WERI-Rb-1 (cell line): ENCODE data around the gene SYNE4.
"Not testable (repeated sequence)": the region's sequence is repeated elsewhere in the genome, so short reads cannot be mapped to it uniquely, and the experiment has no call there.

Source experiments
- DNase-seq: peaks from one replicate; pipeline ENCODE4 v3.0.0-alpha.2; 2020
- H3K27ac ChIP-seq: fragments of 250-450 bp; sonication (Bioruptor Pico); 2 replicates; pipeline ENCODE4 v1.5.1; 2020; ENCODE audit warnings: mild to moderate bottlenecking, moderate library complexity
- H3K27me3 ChIP-seq: fragments of 250-450 bp; sonication (Bioruptor Pico); 2 replicates; pipeline ENCODE4 v1.5.1; 2021; ENCODE audit warnings: mild to moderate bottlenecking, low read depth, moderate library complexity; ENCODE audit not compliant: insufficient read depth, severe bottlenecking
- H3K36me3 ChIP-seq: fragments of 250-450 bp; sonication (Bioruptor Pico); 2 replicates; pipeline ENCODE4 v1.5.1; 2020; ENCODE audit warnings: mild to moderate bottlenecking, moderate library complexity
- H3K4me3 ChIP-seq: 2 replicates; pipeline ENCODE4 v1.5.1; 2011; ENCODE audit warnings: low read depth, mild to moderate bottlenecking, control low read depth, low read length
- H3K9me3 ChIP-seq: fragments of 250-450 bp; sonication (Bioruptor Pico); 2 replicates; pipeline ENCODE4 v1.5.1; 2021; ENCODE audit warnings: mild to moderate bottlenecking, moderate library complexity; ENCODE audit not compliant: severe bottlenecking
- CTCF ChIP-seq: IDR thresholded peaks from 2 replicates; pipeline ENCODE4 v1.5.1; 2011; ENCODE audit warnings: low read depth, mild to moderate bottlenecking, control low read depth, inconsistent platforms, low read length

The SYNE4 gene

GRCh38 chr19:36049080-36049698, 40.6 kb upstream of the SYNE4 start:
- TF ChIP-seq CTCF = no peak
- no peak overlapping the region for H3K4me3 ChIP-seq
- H3K27ac ChIP-seq = no peak overlapping the region
- no peaks in the 10 kb centered on the region for H3K9me3 ChIP-seq
- no peak for DNase-seq
- H3K27me3 ChIP-seq = no peaks in the 10 kb centered on the region
- H3K36me3 ChIP-seq = peaks cover 2% of the 10 kb centered on the region; the same call in 1 of the 2 replicates

GRCh38 chr19:36047835-36048234, 39.2 kb upstream of the SYNE4 start:
- Histone ChIP-seq H3K4me3 (no peak overlapping the region), H3K27ac (no peak overlapping the region), H3K36me3 (peaks cover 2% of the 10 kb centered on the region; the same call in 1 of the 2 replicates), H3K27me3 (no peaks in the 10 kb centered on the region), H3K9me3 (no peaks in the 10 kb centered on the region)
- TF ChIP-seq CTCF = no peak
- DNase-seq = no peak

- Histone ChIP-seq H3K36me3 (no peaks in the 10 kb centered on the region), H3K9me3 (no peaks in the 10 kb centered on the region), H3K4me3 (no peak overlapping the region), H3K27ac (no peak overlapping the region), H3K27me3 (no peaks in the 10 kb centered on the region)
- DNase-seq = no peak
- TF ChIP-seq CTCF = no peak
Observed at GRCh38 chr19:36046443-36047050, 37.9 kb upstream of the SYNE4 start.

- Histone ChIP-seq H3K27me3 (no peaks in the 10 kb centered on the region), H3K36me3 (no peaks in the 10 kb centered on the region), H3K9me3 (no peaks in the 10 kb centered on the region), H3K27ac (no peak overlapping the region), H3K4me3 (no peak overlapping the region)
- no peak for TF ChIP-seq CTCF
- no peak for DNase-seq
Observed at GRCh38 chr19:36043952-36044351, 35.3 kb upstream of the SYNE4 start.

DNA sequence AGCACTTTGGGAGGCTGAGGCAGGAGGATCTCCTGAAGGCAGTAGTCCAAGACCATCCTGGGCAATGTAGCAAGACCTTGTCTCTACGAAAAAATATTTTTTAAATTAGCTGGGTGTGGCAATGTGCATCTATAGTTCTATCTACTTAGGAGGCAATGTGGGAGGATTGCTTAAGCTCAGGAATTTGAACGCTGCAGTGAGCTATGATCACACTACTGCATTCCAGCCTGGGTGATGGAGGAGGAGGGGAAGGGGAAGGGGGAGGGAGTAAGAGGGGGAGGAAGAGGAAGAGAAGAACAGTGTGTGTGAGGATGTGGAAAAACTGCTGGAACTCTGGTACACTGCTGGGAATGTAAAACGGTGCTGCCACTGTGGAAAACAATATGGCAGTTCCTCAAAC, 33.2 kb upstream of the SYNE4 start:
- no peak for DNase-seq
- Histone ChIP-seq H3K27me3 (no peaks in the 10 kb centered on the region), H3K4me3 (no peak overlapping the region), H3K36me3 (no peaks in the 10 kb centered on the region; the same call in 1 of the 2 replicates), H3K9me3 (no peaks in the 10 kb centered on the region), H3K27ac (no peak overlapping the region)
- no peak for TF ChIP-seq CTCF

DNA sequence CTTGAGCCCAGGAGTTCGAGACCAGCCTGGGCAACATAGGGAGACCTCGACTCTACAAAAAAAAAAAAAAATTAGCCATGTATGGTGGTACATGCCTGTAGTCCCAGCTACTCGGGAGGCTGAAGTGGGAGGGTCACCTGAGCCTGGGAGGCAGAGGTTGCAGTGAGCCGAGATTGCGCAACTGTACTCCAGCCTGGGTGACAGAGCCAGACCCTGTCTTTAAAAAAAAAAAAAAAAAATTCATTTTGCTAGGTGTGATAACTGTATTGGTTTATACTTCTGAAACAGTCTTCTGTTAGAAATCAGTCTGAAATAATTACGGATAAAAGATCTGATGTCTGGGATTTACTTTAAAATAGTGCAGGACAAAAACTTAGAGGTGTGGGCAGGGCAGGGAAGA, 32.5 kb upstream of the SYNE4 start:
- not testable (repeated sequence) for H3K9me3 ChIP-seq, DNase-seq, H3K4me3 ChIP-seq, H3K36me3 ChIP-seq, H3K27ac ChIP-seq, H3K27me3 ChIP-seq
